DND-41 (cell line): ENCODE measurements around the gene BLM.

Experiments
- CTCF ChIP-seq: IDR thresholded peaks from 2 replicates; pipeline ENCODE4 v1.5.1; 2012; ENCODE audit warnings: borderline replicate concordance, low read length, moderate library complexity, mild to moderate bottlenecking; ENCODE audit not compliant: poor library complexity, severe bottlenecking; ENCODE audit errors: extremely low read depth
- EZH2 ChIP-seq: IDR thresholded peaks from 3 replicates; pipeline ENCODE4 v1.6.1; 2012; ENCODE audit warnings: borderline replicate concordance, low read depth, mild to moderate bottlenecking, moderate library complexity, low read length, inconsistent platforms; ENCODE audit not compliant: severe bottlenecking

- no peak for TF ChIP-seq CTCF
- no peak for TF ChIP-seq EZH2
Measured at GRCh38 chr15:90834626-90835025, 117.5 kb downstream of the BLM start.
